ENCODE results near the gene GMPS.

GRCh38 chr3:155847993-155848392 is 22.5 kb upstream of the GMPS start:
- TF ChIP-seq POLR2A (IDR thresholded peaks at IDR 0.05; ENCODE audit: low read length) (no peak), GATA1 (IDR thresholded peaks at IDR 0.05; ENCODE audit: low read depth, low read length) (no peak)
